IgD-negative memory B cell (primary cell): ENCODE data around the gene CDK6. TPM values are rescaled to one million over a fixed set of nuclear protein-coding genes. Genes with fewer than 3 reads are reported as not detected.
A peak's percentile ranks its signal among the peaks of the same experiment; 100 is the strongest.

Experiments used
- H3K27ac Mint-ChIP-seq, 3 donors: one replicate each; pipeline ENCODE4 v1.8.0; 2020 to 2022; ENCODE audit warnings: mild to moderate bottlenecking in 3 of 3, mixed read lengths in 3 of 3, moderate library complexity in 1 of 3
- H3K27me3 Mint-ChIP-seq: one replicate; pipeline ENCODE4 v1.8.0; 2021; ENCODE audit warnings: mixed read lengths
- H3K36me3 Mint-ChIP-seq: one replicate; pipeline ENCODE4 v1.8.0; 2020; ENCODE audit warnings: mild to moderate bottlenecking, mixed read lengths
- H3K4me1 Mint-ChIP-seq, 3 donors: one replicate each; pipeline ENCODE4 v1.8.0; 2020 to 2022; ENCODE audit warnings: mixed read lengths in 3 of 3, mild to moderate bottlenecking in 1 of 3
- H3K4me3 Mint-ChIP-seq, 4 donors: one replicate each; pipeline ENCODE4 v1.8.0; 2020 to 2022; ENCODE audit warnings: mild to moderate bottlenecking in 4 of 4, mixed read lengths in 4 of 4, moderate library complexity in 3 of 4
- H3K9me3 Mint-ChIP-seq, 3 donors: one replicate each; pipeline ENCODE4 v1.8.0; 2020 to 2021; ENCODE audit warnings: mixed read lengths in 3 of 3, mild to moderate bottlenecking in 1 of 3
- polyA plus RNA-seq: library from polyadenylated mRNA; unstranded; fragments of 300-500 nt; fragmentation: Illumina TruSeq; gene quantifications from one replicate; pipeline ENCODE4 v1.2.3, GENCODE V29; 2021

The CDK6 gene
- polyA plus RNA-seq, 1 donor from 2014 or later, result 7.9 TPM

DNA sequence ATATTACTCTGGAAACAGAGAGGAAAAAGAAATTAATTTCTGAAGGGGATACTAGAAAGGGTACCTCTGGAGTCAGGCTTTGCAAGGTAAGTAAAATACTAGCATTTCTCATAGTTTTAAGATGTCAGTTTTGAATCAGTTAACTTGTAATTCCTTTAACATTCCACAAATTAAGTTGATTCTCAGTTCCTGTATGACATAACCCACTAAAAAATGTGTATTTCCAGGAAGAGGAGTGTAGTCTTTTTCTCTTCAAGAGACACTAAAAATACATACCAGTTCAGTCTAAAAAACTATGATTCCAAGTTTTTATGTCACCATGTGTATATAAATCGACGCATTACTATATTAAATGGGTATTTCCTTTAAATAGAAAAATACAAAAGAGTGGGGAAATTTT, 113.2 kb downstream of the CDK6 start:
- H3K27ac Mint-ChIP-seq, result no peak overlapping the region
- H3K4me3 Mint-ChIP-seq, result no peak overlapping the region
- H3K27me3 Mint-ChIP-seq, result no peaks in the 10 kb centered on the region
- peaks cover 13% of the 10 kb centered on the region for H3K36me3 Mint-ChIP-seq
- H3K9me3 Mint-ChIP-seq, result no peaks in the 10 kb centered on the region
- peaks cover 4 to 13% (median 6%) of the 10 kb centered on the region in 3 donors for H3K4me1 Mint-ChIP-seq

DNA sequence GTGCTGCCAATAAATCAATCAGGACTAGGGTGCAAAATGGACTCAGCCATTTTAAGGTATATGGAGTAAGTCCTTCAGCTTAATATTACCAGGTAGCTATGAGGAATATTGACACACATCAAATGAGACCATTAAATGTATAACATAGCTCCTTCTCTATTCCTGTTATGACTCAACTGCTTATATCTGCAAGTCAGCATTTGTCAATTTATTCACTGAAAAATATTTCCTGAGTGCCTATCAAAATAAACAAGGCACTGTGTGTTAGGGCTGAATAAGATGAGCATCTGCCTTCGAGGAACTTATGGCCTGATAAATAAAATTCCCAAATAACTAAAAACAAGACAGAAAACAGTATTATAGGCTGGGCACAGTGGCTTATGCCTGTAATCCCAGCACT, 113.8 kb downstream of the CDK6 start:
- H3K9me3 Mint-ChIP-seq, result no peaks in the 10 kb centered on the region
- H3K27me3 Mint-ChIP-seq, result no peaks in the 10 kb centered on the region
- peaks cover 14% of the 10 kb centered on the region for H3K36me3 Mint-ChIP-seq
- H3K4me1 Mint-ChIP-seq, result peaks cover 9 to 18% (median 12%) of the 10 kb centered on the region in 3 donors
- H3K27ac Mint-ChIP-seq, result no peak overlapping the region
- H3K4me3 Mint-ChIP-seq, result no peak overlapping the region

DNA sequence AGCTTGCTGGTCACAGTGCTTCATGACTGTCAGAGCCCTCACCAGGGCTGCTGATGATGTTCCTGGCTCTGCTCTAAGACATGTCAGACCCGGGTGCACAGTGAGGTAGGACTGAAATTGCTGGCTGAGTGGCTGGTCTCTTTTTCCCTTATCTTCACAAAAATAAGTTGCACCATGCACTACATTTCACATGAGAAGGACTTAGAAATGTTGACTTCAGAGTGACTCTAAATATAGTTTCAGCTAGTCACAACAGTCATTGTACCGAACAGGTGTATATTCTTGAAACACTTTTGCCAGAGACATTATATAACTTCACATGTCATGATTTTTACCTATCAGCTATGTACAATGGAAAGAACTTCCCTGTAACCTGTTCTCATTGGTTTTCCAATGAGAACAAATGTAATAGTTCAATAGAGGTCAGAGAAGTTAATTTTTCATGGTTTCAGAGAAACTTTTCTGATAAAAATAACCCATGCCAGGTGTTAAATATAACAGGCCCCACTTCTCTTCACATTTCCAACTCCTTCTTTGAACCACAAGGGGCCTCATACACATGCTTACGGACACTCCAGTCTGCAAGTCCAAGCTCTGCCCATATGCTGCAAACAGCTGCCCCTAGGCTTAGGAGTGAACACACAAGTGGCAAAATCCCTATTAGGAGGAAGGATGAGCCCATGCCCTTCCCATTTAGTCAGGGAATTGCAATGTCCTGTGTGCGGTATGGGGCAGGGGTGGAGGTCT, 115.6 kb downstream of the CDK6 start:
- Mint-ChIP-seq H3K9me3 (no peaks in the 10 kb centered on the region), H3K36me3 (peaks cover 12% of the 10 kb centered on the region), H3K4me1 (peaks cover 9 to 13% (median 12%) of the 10 kb centered on the region in 3 donors), H3K27me3 (no peaks in the 10 kb centered on the region), H3K27ac (no peak overlapping the region), H3K4me3 (peak overlapping the region in 1 of 4 donors; percentile 20)

DNA sequence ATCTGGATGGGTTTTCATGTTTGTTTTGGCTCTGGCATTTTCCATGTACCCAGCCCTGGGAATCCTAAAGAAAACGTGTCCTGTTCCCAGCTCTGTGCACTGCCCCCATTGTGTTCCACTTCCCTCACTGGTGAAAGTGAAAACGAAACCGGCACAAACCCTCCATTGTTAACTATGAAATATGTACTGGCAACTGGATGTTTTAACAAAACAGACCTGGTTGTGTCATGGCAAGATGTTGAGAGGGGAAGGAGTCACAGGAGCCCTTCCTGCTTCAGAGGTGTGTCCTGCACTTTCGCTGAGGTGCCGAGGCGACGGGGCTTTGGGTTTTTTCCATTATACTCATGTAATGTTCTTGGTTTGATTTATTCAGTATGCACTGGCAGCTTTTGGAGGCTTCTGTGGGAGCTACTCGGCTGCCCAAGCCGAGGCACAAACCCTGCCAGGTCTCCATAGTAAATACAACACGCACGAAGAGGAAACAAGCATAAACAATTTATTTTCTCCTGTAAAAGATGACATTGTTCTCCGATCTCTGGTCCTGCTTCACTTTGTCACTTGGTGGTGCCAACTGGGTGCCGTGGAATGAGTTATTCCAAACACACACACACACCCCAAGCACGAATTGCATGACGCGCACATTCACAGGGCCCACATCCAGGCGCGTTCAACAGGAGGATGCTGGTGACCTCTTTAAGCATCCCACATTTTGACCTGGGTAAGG, 118.2 kb downstream of the CDK6 start:
- Mint-ChIP-seq H3K36me3 (peaks cover 5% of the 10 kb centered on the region), H3K9me3 (no peaks in the 10 kb centered on the region), H3K4me3 (peak overlapping the region; percentile 22 to 96 (median 84)), H3K27me3 (no peaks in the 10 kb centered on the region), H3K27ac (peak overlapping the region in 2 of 3 donors; percentile 16 to 50), H3K4me1 (peaks cover 13 to 17% (median 14%) of the 10 kb centered on the region in 3 donors)

DNA sequence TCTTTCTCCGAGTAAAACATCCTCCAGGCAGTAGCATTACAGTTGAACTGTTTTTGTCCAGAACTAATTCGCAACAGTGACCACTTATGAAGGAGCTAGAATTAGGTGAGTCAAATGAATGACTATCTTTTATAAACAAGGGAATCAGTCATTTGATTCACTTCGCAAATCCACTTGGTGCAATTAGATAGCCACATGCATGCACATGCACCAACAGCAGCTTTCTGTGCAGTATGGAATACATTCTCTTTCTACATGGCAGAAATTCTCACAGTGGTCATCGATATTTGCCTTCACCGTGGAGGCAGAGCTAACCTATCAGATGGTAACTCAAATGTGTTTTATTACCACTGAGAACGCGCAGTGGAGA, 118.8 kb downstream of the CDK6 start:
- Mint-ChIP-seq H3K36me3 (peaks cover 5% of the 10 kb centered on the region), H3K27me3 (no peaks in the 10 kb centered on the region), H3K9me3 (no peaks in the 10 kb centered on the region), H3K4me1 (peaks cover 13 to 17% (median 14%) of the 10 kb centered on the region in 3 donors), H3K27ac (no peak overlapping the region), H3K4me3 (peak overlapping the region; percentile 22 to 96 (median 84))

DNA sequence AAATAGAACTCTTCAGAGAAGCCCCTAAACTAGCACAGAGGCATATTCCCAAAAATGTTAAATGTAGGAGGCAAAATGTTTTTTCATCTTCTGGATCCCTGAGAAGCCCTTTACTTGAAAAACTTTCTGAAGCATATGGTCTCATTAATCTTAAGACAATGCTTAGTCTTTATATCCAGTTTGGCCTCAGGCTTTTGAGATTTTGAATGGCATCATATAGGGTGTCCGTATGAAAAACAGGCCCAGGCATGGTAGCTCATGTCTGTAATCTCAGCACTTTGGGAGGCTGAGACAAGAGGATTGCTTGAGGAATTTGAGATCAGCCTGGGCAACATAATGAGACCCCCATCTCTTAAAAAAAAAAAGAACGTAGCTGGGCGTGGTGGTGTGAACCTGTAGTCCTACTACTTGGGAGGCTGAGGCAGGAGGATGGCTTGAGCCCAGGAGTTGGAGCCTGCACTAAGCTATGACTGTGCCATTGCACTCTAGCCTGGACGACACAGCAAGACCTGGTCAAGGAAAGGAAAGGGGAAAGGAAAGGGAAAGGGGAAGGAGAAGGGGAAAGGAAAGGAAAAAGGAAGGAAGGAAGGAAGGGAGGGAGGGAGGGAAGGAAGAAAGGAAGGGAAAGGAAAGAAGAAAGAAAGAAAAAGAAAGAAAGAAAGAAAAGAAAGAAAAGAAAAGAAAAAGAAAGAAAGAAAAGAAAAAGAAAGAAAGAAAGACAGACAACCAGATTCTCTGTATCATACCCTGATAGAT, 119.4 kb downstream of the CDK6 start:
- peaks cover 5% of the 10 kb centered on the region for H3K36me3 Mint-ChIP-seq
- H3K9me3 Mint-ChIP-seq, result no peaks in the 10 kb centered on the region
- H3K4me3 Mint-ChIP-seq, result peak overlapping the region in 2 of 4 donors; percentile 89 to 96
- H3K27ac Mint-ChIP-seq, result no peak overlapping the region
- no peaks in the 10 kb centered on the region for H3K27me3 Mint-ChIP-seq
- peaks cover 13 to 17% (median 14%) of the 10 kb centered on the region in 3 donors for H3K4me1 Mint-ChIP-seq

DNA sequence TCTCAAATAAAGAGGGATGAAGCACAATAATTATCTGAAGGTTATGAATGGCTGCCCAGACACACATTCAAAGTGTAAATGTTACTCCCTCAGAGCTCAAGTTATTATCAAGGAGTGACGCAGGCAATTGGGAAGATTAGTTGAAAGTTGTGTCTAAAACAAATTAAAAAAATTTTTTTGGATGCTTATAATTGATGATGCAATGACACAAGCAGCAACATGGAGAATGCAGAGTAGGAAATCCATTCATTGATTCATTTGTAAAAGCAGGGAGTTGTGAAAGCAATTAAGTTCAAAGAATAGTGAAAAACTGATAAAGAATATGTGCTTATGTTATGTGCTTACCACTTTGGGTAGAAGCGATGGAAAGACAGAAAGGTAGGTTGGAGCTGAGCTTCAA, 120.4 kb downstream of the CDK6 start:
- Mint-ChIP-seq H3K27me3 (no peaks in the 10 kb centered on the region), H3K9me3 (no peaks in the 10 kb centered on the region), H3K27ac (no peak overlapping the region), H3K4me1 (peaks cover 13 to 17% (median 14%) of the 10 kb centered on the region in 3 donors), H3K36me3 (peaks cover 5% of the 10 kb centered on the region), H3K4me3 (no peak overlapping the region)

DNA sequence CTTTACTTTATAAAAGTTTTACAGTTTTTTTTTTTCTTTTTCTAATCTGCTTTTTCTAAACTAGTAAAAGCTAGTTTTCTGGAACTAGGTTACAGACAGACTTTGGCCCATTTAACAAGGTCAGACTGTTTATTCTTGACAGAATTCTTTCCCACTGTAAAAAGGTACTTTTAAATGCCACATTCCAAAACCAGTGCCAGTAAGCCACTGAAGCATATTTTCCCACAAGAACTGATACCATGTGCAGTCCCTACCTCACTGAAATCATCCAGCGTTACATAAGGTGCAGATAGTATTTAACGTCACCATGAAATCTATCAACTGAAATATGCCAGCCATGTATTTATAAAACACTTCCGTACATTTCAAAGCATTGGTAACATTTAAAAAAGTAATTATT, 121.6 kb downstream of the CDK6 start:
- Mint-ChIP-seq H3K4me3 (no peak overlapping the region), H3K27me3 (no peaks in the 10 kb centered on the region), H3K27ac (no peak overlapping the region), H3K36me3 (peaks cover 7% of the 10 kb centered on the region), H3K9me3 (no peaks in the 10 kb centered on the region), H3K4me1 (peaks cover 13 to 17% (median 14%) of the 10 kb centered on the region in 3 donors)

DNA sequence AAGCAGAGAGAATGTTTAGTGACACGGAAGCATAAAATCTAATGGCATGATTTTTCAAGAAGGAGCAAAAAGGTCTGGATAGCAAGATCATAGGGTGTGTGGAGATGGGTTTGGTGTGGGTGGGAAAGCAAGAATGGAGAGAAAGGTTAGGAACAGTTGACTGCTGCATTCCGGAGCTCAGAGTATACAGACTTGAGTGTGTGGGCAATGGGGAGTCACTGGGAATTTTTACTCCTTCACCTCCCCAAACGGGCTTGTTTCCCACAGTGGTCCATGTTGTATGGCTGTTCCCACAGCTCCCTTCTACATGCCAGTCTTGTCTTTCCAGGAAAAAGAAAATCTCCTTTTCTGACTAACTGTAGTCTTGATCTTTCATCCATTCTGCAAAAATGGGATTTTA, 122.1 kb downstream of the CDK6 start:
- no peaks in the 10 kb centered on the region for H3K27me3 Mint-ChIP-seq
- peaks cover 13 to 17% (median 14%) of the 10 kb centered on the region in 3 donors for H3K4me1 Mint-ChIP-seq
- H3K9me3 Mint-ChIP-seq, result no peaks in the 10 kb centered on the region
- H3K27ac Mint-ChIP-seq, result peak overlapping the region in 1 of 3 donors; percentile 54
- H3K36me3 Mint-ChIP-seq, result peaks cover 7% of the 10 kb centered on the region
- H3K4me3 Mint-ChIP-seq, result no peak overlapping the region

DNA sequence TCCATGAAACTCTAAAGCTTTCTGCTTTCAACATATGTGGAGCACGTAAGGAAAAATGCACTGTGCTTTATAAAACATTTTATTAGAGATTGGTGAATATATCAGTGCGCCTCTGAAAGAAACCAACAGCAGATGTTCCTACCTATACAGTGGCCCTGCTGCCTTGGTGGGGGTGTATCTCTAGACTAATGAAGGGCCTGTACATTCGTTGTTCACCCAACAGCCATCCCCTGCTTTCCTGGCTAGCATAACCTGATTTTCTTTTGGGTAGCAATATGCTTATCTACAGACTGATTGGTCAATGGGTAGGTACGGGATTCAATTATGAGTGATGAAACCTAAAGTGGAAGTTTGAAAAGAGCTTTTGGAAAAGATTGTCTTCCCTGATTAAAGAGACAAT, 126.5 kb downstream of the CDK6 start:
- Mint-ChIP-seq H3K27me3 (no peaks in the 10 kb centered on the region), H3K36me3 (peaks cover 9% of the 10 kb centered on the region), H3K4me3 (no peak overlapping the region), H3K9me3 (no peaks in the 10 kb centered on the region), H3K4me1 (peaks cover 1 to 4% (median 3%) of the 10 kb centered on the region in 3 donors), H3K27ac (no peak overlapping the region)

DNA sequence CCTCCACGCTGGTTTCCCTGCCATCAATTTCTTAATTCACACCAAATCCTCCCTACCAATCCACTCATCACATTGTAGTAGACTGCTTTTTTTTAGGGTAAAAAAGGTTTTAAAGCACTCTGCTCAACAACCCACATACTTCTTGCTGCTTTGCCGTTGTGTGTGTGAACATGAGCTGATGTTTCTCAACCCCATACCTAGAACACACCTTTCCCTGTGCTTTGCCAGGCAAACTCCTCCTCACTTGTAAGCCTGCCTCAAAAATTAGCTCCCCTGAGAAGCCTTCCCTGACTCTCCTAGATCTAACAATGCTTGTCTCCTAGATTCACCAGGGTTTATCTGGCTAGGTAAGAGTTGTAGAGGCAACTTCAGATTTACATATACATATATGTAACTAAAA, 127.2 kb downstream of the CDK6 start:
- Mint-ChIP-seq H3K27ac (no peak overlapping the region), H3K9me3 (no peaks in the 10 kb centered on the region), H3K4me1 (peaks cover 1 to 4% (median 3%) of the 10 kb centered on the region in 3 donors), H3K36me3 (peaks cover 9% of the 10 kb centered on the region), H3K27me3 (no peaks in the 10 kb centered on the region), H3K4me3 (no peak overlapping the region)

DNA sequence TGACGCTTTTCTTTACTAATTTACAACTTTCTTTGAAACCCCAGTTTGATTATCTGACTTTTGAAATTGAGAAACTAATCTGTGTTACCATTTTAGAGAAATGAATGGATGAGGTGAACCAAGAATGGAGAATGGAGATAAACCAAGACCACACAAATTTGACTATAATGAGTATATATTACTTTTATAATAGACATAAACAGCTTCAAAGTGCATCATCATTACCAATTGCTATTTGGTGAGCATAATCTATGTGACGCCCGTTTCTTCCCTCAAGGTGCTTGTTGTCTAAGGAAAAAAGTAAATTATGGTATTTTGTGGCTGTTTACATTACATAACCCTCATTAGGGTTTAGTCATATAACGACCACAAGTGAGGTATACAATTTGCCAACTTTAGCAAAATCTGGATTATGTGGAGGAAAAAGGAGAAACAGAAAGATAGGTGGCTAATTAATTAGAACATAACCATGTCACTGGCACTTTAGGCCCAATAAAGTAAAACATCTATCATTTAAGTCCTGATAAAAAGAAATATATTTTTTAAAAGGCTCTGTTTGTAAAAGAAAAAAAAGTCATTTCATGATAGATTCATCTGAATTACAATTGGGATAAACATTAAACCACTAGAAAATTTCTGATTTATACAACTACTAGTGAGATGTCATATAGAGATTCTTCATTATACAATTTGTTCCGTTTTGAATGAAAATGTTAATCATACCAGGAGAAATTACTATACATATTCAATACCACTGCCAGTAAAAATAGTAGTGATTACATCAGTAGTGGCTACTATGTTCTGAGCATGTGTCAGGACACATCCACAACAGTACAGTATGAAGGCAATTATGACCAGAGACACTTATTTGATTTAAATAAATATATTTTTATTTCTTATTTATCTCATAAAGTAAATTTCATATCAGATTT, 128.0 kb downstream of the CDK6 start:
- Mint-ChIP-seq H3K4me3 (no peak overlapping the region), H3K36me3 (peaks cover 9% of the 10 kb centered on the region), H3K27ac (peak overlapping the region in 1 of 3 donors; percentile 59), H3K27me3 (no peaks in the 10 kb centered on the region), H3K9me3 (no peaks in the 10 kb centered on the region), H3K4me1 (no peaks in the 10 kb centered on the region)

DNA sequence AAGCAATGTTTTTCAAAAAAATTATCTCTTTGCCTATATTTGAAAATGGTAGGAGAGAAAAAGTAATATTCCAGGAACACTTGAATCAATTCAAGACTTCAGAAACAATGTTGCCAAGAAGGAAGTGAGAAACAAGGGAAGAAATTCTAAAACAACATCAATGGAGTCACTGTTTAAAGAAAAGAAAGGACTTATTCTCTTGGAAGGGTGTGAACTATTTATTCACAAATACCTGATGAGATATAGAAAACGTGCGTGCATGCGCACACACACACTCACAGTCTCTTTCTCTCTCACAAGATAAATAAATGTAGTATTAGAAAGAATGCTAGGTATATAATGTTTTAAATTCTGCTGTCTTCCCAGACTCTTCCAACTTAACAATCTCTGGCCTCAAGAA, 128.9 kb downstream of the CDK6 start:
- Mint-ChIP-seq H3K4me3 (no peak overlapping the region), H3K9me3 (no peaks in the 10 kb centered on the region), H3K27ac (no peak overlapping the region), H3K27me3 (no peaks in the 10 kb centered on the region), H3K36me3 (peaks cover 11% of the 10 kb centered on the region), H3K4me1 (no peaks in the 10 kb centered on the region)

DNA sequence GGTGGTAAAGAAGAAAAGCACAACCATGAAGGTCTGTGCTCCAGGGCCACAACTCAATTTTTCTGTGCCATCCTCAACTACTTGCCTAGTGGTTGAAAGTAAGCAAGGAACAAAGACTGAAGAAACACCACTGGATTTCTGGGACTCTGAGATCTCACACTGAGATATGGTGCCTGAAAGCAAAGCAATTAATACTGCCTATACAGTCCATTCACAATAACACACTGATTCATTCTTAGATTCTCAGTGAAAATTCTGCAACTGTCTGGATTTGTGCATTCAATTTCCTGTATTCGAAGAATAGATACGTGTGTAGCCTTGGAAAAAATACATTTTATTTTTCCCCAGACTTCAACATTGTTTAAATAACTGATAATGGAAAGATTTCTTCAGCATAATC, 129.8 kb downstream of the CDK6 start:
- Mint-ChIP-seq H3K4me1 (no peaks in the 10 kb centered on the region), H3K27me3 (no peaks in the 10 kb centered on the region), H3K9me3 (no peaks in the 10 kb centered on the region), H3K36me3 (peaks cover 12% of the 10 kb centered on the region), H3K4me3 (no peak overlapping the region), H3K27ac (no peak overlapping the region)
